Glomerular visceral epithelial cell (primary cell): ENCODE results near the gene NPHP4.

Source experiments
- DNase-seq: peaks from one replicate; pipeline ENCODE4 v3.0.0-alpha.2; 2016; ENCODE audit errors: extremely low spot score

NPHP4 gene

GRCh38 chr1:5891736-5892135 lies 100.5 kb downstream of the NPHP4 start:
- peak; percentile 44 for DNase-seq

GRCh38 chr1:5891137-5891536 lies 101.1 kb downstream of the NPHP4 start:
- no peak for DNase-seq

GRCh38 chr1:5890346-5891106 lies 101.7 kb downstream of the NPHP4 start:
- no peak for DNase-seq

- DNase-seq: no peak
Measured at GRCh38 chr1:5889901-5890300, 102.3 kb downstream of the NPHP4 start.

- no peak for DNase-seq
Measured at GRCh38 chr1:5889462-5889861, 102.8 kb downstream of the NPHP4 start.

- DNase-seq: no peak
Measured at GRCh38 chr1:5888606-5889211, 103.5 kb downstream of the NPHP4 start.

GRCh38 chr1:5887971-5888361 lies 104.3 kb downstream of the NPHP4 start:
- DNase-seq: no peak

GRCh38 chr1:5887349-5887970 lies 104.8 kb downstream of the NPHP4 start:
- DNase-seq: no peak

GRCh38 chr1:5886541-5887348 lies 105.5 kb downstream of the NPHP4 start:
- DNase-seq: no peak

GRCh38 chr1:5886140-5886483 lies 106.1 kb downstream of the NPHP4 start:
- DNase-seq: no peak

GRCh38 chr1:5885471-5886139 lies 106.6 kb downstream of the NPHP4 start:
- DNase-seq: no peak

GRCh38 chr1:5884110-5884509 lies 108.1 kb downstream of the NPHP4 start:
- DNase-seq: no peak

GRCh38 chr1:5883129-5884048 lies 108.8 kb downstream of the NPHP4 start:
- DNase-seq: no peak

- DNase-seq: no peak
Measured at GRCh38 chr1:5882367-5883128, 109.7 kb downstream of the NPHP4 start.

GRCh38 chr1:5881526-5882222 lies 110.6 kb downstream of the NPHP4 start:
- no peak for DNase-seq

- no peak for DNase-seq
Measured at GRCh38 chr1:5880630-5881405, 111.4 kb downstream of the NPHP4 start.

GRCh38 chr1:5879421-5879820 lies 112.8 kb downstream of the NPHP4 start:
- no peak for DNase-seq

- DNase-seq: no peak
Measured at GRCh38 chr1:5878971-5879370, 113.3 kb downstream of the NPHP4 start.
